Activated CD4-positive, CD25-positive, alpha-beta regulatory T cell treated with anti-CD3 and anti-CD28 coated beads, Interleukin-2, amount 50 U/mL, for 16 hours (primary cell): ENCODE data around the gene VWC2.
"Not testable (repeated sequence)": the region's sequence is repeated elsewhere in the genome, so short reads cannot be mapped to it uniquely, and the experiment has no call there.

Experiments used
- DNase-seq: peaks from one replicate; pipeline ENCODE4 v3.0.0-alpha.2; 2020; ENCODE audit warnings: low read depth, low spot score

The VWC2 gene

DNA sequence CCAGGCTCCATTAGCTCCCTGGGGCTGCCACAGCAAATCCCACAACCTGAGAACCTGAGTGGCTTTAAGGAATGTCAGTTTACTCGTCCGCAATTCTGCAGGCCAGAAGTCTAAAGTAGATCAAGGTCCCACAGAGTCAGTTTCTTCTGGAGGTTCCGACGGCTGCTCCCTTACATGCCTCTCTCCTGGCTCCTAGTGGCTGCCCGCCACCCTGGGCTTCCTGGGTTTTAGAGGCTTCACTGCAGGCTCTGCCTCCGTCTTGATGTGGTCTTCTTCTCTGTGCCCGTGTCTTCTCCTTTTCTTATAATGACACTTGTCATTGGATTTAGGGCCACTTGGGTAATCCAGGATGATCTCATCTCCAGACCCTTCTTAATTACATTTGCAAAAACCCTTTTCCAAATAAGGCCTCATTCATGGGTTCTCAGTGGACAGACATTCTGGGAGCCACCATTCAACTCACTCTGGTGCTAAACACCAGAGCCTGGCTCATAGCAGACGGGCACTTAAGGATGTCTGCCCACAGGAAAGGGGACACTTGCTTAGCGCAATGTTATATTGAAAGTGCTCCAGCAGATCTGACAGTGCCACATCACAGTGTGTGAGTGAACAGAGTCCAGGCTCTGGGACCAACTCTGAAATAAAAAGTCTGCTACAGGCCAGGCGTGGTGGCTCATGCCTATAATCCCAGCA is 77.6 kb downstream of the VWC2 start:
- no peak for DNase-seq

DNA sequence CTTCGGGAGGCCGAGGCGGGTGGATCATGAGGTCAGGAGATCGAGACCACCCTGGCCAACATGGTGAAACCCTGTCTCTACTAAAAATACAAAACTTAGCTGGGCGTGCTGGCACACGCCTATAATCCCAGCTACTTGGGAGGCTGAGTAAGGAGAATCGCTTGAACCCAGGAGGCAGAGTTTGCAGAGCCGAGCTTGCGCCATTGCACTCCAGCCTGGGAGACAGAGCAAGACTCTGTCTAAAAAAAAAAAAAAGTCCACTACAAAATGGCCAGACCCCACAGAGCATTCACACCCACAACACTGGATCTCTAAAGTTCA is 78.1 kb downstream of the VWC2 start:
- DNase-seq: not testable (repeated sequence)

DNA sequence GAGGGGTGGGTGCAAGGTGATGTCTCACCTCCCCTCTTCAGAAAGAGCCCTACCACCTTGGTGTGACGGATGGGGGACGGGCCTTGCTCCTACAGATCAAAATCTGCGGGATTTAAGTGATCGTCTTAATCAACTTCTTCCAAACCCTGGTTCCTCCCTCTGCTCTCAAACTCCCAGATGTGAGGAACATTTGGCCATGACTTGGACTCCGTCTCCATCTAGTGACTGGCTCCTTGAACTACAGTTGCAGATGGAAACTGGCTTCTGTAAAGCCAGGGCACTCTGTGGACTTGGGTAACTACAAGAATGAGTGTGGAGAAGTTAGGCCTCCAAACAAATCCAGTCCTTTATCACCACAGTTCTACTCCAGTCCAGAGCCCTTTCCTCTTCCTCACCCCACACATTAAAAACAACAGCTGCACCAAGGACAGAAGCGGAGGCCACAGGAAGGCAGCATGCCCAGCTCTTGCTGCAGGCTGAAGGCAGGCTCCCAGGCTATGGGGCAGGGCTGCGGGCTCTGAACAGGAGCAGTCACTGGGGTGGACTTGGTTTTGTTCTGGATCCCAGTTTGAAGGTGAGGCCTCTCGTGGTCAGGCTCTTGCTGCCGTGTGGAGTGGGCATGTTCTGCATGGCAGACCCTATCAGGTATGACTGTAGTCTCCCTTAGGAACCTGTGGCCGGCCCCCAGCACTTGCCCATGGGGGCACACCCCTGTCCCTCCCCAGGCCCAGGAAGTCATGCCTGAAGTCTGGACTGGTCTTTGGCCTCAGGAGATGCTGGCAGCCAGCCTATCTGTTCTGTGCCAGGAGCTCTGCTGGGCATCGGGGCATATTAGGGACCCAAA is 79.4 kb downstream of the VWC2 start:
- DNase-seq: no peak

DNA sequence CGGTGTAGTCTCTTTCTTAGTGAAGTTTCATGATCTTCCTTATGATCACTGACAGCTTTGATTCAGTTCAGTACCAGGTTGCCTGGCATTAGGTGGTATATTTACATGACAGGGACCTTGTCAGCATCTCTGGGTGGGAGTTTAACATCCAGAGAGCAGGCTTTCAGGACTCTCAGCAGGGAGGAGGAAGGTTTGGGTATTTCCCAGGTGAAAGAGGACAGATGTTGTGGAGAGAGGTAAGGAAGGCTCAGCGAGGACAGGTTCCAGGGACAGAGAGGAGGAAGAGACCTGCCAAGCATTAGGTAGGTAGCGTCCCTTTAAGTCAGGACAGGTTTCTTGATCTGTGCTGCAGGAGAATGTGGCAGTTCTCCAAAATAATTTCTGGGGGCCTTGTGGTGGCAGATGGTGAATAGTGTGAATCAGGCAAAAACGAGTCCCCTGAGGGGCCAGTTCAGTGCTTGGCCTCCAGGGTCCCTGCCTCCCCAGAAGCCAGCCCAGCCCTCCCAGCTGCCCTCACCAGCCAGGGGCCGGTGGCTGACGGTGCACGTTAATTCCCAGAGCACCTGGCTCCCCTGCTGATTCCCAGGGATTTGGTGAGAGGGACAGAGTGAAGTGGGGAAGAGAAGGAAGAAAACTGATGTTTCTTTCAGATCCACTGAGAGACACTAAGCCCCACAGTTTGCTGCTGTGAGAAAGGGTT is 82.0 kb downstream of the VWC2 start:
- DNase-seq: no peak

DNA sequence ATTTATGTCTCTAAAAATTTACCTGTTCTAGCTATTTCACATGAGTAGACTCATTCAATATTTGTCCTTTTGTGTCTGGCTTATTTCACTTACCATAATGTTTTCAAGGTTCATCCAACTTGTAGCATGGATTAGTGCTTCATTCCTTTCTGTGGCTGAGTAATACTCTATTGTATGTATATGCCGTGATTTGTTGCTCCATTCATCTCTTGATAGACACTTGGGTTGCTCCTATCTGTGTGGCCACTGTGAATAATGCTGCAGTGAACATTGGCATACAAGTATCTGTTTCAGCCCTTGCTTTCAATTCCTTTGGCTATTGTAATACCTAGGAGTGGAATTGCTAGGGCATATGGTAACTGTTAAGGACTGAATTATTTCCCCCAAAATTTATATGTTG is 86.9 kb downstream of the VWC2 start:
- DNase-seq: no peak

DNA sequence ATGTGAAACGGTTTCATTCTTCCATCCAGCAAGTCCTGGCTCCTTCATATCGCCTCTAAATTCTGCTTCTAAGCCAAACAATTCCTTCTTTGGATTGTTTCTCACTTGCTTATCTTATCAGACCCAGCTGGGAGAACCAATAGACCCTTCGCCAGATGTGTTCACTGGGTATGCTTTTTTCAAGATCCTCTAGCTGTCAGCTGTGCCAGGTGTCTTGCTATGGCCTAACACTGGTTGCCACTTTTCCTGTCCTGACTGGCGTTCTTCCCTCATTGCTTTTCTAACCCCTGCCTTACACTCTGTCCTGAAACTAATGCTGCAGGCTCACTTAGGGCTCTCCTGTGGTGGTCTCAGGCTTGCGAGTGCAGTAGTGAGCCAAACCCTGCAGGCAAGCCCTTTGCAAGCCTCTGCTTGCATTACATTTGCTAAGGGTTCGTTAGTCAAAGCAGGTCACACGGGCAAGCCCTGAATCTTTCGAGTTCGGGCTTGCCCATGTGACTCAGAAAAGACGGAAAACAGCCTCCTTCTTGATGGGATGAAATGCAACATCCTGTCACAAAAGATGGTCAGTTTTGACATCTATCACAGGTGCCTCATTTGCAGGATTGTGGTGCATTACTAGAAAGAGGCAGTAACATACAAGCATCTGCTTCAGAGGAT is 92.8 kb downstream of the VWC2 start:
- no peak for DNase-seq

DNA sequence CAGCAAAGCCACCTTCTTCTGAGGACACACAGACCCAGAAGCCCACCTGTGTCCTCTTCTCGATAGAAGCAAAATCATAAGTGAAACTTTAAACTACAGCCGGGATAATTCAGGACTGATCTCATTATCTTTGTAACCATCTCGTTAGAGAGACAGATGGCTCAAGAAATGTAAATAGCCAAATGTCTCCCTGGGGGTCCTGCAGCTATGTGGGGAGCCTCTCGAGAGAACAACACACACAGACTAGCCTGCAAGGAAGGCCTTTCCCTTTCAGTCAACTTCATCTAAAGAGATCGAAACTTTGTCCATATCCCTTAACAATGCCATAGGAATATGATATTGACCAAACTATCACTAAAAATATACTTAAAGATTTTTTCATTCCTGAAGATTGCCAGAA is 93.5 kb downstream of the VWC2 start:
- DNase-seq: no peak

DNA sequence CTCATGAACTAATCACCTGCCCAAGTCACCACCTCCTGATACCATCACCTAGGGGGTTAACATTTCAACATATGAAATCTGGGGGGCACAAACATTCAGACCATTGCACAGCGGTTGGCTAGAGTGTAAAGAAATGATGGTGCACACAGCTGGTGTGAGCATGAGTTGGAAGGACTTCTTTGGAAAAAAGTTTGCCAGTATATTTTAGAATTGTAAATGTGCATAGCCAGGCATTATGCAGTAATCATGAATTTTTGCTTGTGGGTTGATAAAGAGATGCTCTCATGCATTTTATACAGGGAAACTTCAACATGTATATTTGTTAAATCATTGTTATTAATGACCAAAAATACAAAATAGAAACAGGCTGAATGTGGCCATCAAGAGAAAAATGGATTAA is 100.0 kb downstream of the VWC2 start:
- DNase-seq: no peak

DNA sequence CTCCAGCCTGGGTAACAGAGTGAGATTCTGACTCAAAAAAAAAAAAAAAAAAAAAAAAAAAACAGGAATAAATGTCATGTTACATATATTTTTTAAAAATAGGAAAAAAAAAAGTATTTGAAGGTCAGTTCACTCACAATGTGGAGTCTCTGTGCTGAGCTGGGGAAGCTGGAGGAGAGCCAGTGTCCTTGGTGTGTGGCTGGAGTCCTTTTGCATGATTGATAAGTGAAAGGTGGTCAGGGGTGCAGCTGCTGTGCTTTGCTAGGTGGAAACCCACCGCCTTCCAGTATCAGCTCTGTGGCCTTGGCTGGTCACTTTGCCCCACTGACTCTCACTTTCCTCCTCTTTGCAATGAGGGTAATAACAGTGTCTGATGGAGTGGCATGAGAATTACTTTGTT is 101.9 kb downstream of the VWC2 start:
- no peak for DNase-seq

DNA sequence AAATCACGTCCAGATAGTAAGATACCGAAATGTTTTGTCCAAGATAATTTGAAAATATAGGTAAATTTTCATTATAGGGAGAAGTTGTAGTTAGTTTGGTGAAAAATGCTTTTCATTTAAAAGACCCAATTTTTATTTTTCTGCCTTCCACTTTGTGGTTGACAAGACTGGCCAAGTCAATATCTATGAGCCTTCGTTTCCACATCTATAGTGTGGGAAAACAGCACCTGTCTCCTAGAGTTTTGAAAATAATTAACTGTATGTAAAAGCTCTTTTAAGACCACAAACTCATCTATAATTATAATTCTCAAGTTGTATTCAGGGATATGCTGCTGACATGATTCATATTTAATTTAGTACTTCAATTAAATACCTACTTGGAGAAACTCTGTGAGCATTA is 102.8 kb downstream of the VWC2 start:
- DNase-seq: no peak

DNA sequence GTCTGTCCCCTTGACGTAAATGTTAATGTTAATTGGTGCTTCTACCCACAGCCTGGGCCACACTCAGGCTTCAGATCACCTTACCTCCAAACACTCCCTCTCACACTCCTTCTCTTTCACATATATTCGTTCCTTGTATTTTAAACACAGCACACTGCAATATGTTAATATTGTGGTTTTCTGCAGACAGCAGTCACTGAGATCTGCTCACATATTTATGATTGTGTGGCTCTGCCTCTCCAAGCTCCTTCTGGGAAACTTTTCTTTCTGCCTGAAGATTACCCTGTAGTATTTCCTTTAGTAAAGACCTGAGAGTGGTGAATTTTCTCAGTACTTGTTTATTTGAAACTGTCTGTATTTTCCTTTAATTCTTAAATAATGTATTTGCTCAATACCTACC is 104.7 kb downstream of the VWC2 start:
- no peak for DNase-seq

DNA sequence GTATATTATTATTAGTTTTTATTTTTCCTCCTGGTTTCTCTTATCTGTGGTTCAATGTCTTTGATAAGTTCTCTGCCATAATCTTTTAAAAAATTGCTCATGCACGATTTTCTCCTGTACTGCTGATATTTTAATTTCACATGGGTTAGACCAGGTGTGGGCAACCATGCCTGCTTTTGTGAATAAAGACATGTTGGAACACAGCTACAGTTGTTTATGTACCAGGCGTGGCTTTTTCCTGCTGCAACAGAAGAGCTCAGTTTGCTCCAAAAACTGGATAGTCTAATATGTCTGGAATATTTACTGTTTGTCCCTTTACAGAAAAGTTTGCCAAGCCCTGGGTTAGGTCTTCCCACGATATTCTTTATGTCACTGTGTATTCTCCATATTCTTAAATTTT is 105.2 kb downstream of the VWC2 start:
- no peak for DNase-seq

DNA sequence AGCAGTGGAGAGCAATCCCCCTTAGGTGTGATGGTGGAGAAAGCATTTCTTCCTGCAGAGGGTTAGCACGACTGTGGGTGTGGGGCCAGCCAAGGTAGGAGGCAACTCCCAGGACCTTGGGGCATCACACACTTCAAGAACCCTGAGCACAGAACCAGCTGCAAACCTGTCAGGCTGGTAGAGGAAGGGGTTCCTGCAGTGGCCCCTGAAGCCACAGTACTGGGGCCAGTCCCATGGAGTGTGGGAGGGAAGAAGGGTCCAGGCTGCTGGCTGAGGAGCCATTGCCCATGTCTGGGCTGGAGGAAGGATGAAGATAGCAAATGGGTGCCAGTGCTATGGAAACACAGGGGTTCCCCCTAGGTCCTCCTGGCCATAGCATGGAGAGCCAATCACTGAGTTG is 110.5 kb downstream of the VWC2 start:
- no peak for DNase-seq

DNA sequence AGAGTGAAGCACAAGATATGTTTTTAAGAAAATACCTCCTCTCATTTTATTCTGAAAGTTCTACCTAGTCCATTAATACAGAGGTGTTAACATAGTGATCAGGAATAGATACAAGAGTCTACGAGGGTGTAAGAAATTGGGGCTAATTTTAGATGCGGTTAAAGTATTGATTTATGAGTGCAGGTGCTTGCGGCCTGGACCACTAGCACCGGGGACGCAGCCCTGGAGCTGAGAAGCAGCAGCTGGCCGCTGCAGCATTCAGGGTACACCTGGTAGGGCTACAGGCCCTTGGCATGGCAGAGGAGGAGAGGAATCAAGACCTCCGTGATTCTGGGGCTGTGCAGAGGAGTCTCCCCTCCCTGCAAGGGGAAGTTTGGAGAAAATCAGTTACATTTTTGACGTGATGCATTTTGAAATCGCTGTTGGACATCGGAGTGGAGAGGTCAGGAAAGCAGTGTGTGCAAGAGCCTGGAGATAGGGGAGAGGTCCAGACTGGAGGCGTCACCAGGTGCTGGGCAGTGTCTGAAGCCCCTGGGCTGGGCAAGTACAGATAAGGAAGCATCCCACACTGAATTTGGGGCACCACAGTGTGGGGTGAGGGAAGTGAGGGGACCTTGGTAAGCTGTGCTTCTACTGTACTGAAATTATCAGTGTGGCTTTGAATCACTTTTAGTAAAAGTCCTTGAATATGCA is 112.3 kb downstream of the VWC2 start:
- no peak for DNase-seq

DNA sequence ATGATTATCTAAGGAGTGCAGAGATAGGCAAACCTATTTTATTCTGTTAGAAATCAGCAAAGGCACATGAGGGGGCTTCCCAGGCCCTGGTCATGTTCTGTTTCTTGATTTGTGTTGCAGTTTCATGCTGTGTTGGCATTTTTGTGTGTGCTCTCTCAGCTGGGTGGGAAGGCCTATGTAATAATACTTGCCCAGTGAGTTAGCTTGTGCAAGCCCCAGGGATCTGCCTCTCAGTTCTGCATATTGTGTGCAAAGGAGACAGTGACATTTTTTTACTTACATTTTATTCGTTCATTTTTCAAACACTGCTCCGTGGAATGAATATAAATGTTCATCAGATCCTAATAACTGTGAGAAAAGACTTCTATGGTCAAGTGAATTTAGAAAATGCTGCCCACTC is 119.0 kb downstream of the VWC2 start:
- no peak for DNase-seq

DNA sequence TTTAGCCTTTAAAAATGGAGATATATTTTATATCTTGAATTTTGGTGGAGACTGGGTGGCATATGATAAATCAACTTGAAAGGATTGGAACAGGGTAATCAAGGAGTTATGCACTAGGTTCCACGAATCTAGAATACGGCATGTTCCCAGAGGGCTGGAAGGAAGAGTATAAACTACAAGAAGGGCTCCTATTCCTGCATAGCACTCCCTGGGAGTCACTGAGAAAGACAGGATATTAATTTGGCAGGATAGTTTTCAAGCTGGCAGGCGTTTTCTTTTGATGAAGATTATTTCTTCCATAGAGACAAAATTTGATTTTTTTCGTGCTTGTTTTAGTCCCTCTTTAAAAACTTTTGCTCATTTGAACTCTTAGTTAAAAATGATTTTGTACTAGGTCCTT is 119.7 kb downstream of the VWC2 start:
- no peak for DNase-seq

DNA sequence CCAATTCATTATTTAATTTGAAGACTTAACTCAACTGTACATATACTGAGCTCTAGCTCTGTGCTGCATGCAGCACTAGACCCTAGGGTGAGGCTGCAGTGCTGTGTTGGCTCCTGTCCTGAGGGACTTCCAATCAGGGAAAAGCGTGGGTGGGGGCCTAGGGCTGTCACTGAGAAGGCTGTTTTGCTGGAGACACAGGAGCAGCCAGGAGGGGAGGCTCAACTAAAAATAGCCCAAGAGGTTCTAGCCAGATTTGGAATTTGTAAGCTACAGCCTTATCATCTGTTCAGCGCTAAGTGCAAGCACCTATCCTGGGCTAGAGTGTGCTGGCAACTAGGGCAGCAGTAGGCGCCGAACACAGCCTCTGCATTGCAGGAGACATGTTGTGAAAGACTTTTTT is 121.1 kb downstream of the VWC2 start:
- no peak for DNase-seq

DNA sequence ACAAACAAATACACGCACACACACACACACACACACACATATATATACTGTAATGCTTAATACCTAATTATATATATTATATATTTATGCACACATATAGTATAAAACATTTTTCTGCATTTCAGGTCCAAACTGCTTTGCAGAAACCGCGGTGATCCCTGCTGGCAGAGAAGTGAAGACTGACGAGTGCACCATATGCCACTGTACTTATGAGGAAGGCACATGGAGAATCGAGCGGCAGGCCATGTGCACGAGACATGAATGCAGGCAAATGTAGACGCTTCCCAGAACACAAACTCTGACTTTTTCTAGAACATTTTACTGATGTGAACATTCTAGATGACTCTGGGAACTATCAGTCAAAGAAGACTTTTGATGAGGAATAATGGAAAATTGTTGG is 138.5 kb downstream of the VWC2 start:
- no peak for DNase-seq

DNA sequence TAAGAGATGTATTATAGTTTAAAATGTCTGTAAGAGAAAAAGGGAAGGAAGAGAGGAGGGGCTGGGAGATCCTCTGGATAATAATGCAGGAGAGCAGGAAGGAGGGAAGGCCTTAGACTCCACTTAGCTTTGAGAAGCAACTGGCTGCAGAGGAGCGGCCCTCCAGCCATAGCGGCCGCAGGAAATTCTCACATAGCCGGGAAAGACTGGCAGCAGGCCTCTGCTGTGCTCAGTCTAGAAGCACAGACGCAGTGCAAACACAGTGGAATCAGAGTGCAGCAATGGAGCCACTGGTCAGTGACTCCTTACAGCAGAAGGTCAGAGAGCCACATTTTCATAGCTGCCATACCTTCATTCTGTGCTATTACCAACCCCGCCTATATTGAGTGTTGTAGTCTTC is 153.3 kb downstream of the VWC2 start:
- no peak for DNase-seq

DNA sequence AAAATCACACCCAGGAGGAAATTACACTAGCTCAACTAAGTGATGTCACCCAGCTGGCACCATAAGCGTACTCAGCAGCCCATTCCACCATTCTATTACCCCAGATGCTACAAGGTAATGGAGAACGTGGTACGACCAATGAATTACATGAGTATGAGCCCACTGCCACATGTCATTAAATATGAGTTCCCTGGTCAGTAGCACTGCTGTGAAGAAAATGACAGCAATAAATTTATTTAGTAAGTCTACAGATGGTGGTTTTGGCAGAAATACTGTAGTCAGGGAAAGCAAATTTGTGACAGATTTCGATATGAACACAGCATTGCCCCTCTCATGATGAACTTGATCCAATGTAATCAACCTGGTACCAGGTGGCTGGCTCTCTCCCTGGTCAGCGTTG is 154.2 kb downstream of the VWC2 start:
- no peak for DNase-seq

DNA sequence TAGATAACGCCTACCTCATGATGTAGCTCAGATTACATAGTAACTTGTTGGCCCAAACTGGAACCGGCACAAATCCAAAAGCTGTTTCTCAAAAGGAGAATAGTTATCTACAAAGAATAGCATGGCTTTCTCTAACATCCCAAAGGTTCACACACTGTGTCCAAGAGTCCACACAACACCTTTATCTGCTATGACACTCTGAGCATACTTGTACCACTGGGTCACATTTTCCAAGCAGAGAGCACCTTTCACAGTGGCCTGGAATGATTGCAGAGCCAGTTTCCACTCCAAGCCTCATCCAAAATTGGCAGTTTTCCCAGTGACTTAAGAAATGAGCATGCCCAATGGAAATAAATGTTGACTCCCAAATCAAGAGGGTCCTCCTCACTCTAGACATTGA is 155.3 kb downstream of the VWC2 start:
- no peak for DNase-seq

DNA sequence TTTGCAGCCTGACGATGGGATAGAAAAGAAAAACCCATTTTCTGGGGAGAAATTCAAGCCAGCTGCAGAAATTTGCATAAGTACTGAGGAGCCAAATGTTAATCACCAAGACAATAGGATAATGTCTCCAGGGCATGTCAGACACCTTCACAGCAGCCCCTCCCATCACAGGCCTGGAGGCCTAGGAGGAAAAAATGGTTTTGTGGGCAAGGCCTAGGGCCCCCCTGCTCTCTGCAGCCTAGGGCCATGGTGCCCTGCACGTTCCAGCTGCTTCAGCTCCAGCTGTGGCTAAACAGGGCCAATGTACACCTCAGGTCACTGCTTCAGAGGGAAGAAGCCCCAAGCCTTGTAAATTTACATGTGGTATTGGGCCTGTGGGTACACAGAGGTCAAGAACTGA is 158.2 kb downstream of the VWC2 start:
- DNase-seq: no peak
